Measurements from ENCODE around the gene DHRS1. TPM values are rescaled to one million over a fixed set of nuclear protein-coding genes. Genes with fewer than 3 reads are reported as not detected.
A peak's percentile ranks its signal among the peaks of the same experiment; 100 is the strongest.

DHRS1 gene
- total RNA-seq, 4 donors from 2014 or later, result 8.2 to 33.0 (median 17.7) TPM

- TF ChIP-seq POLR2A (IDR thresholded peaks at IDR 0.05) (no peak), CTCF (IDR thresholded peaks at IDR 0.05) (no peak), POLR2AphosphoS5 (IDR thresholded peaks at IDR 0.05) (no peak), EP300 (IDR thresholded peaks at IDR 0.05) (no peak)
- H3K4me3 ChIP-seq, result peak overlapping the region in 1 of 2 donors; percentile 65
- peaks cover 0 to 70% (median 14%) of the 10 kb centered on the region in 3 donors for H3K4me1 ChIP-seq
- peaks cover 9% of the 10 kb centered on the region for H3K27me3 ChIP-seq
- ATAC-seq, result no peak
- H3K9me3 ChIP-seq, result no peaks in the 10 kb centered on the region
- peaks cover 0 to 27% of the 10 kb centered on the region in 2 donors for H3K36me3 ChIP-seq
- H3K27ac ChIP-seq, result peak overlapping the region in 3 of 4 donors; percentile 85 to 87 (median 86)
- 22% methylated on average over 1 of the region's 5 CpGs; no CpG with 5 or more reads in 1 of the 2 donors for WGBS, 2 donors (ENCODE audit: low coverage in 1 of 2)
Observed at GRCh38 chr14:24310265-24310645, 10.7 kb upstream of the DHRS1 start.

GRCh38 chr14:24309538-24310264, 10.1 kb upstream of the DHRS1 start, which contains the start of gene LTB4R2:
LTB4R2 (plus strand) TSS chr14:24310140; CDS start chr14:24310665, 525 bp downstream.
- ATAC-seq, result no peak
- Histone ChIP-seq H3K4me3 (peak within 1 kb of the TSS; percentile 40 to 65), H3K27ac (peak within 1 kb of the TSS; percentile 14 to 87 (median 86)), H3K36me3 (peaks cover 0 to 33% of the 10 kb centered on the region in 2 donors), H3K4me1 (peaks cover 0 to 70% (median 14%) of the 10 kb centered on the region in 3 donors), H3K27me3 (peaks cover 4% of the 10 kb centered on the region), H3K9me3 (no peaks in the 10 kb centered on the region)
- WGBS, 2 donors (ENCODE audit: low coverage in 1 of 2), result 60% methylated on average over 4 of the region's 5 CpGs; no CpG with 5 or more reads in 1 of the 2 donors
- no peak for TF ChIP-seq EP300 (IDR thresholded peaks at IDR 0.05)
- TF ChIP-seq POLR2A (IDR thresholded peaks at IDR 0.05), result no peak

- H3K27me3 ChIP-seq, result no peaks in the 10 kb centered on the region
- peaks cover 0 to 44% of the 10 kb centered on the region in 2 donors for H3K36me3 ChIP-seq
- TF ChIP-seq EP300 (IDR thresholded peaks at IDR 0.05) (no peak), POLR2AphosphoS5 (IDR thresholded peaks at IDR 0.05) (no peak)
- H3K9me3 ChIP-seq, result no peaks in the 10 kb centered on the region
- no peak overlapping the region for H3K27ac ChIP-seq
- WGBS, 2 donors (ENCODE audit: low coverage in 1 of 2), result 64 to 83% methylated on average over 3 to 7 of the region's 7 CpGs
- H3K4me3 ChIP-seq, result no peak overlapping the region
- H3K4me1 ChIP-seq, result peaks cover 0 to 58% (median 14%) of the 10 kb centered on the region in 3 donors
- no peak for ATAC-seq
Observed at GRCh38 chr14:24308342-24309124, 9.0 kb upstream of the DHRS1 start.

GRCh38 chr14:24307575-24308341, 8.2 kb upstream of the DHRS1 start, which contains the start of gene CIDEB:
CIDEB (minus strand) TSS chr14:24307977; CDS start chr14:24307858, 119 bp downstream.
- 25 to 36% methylated on average over 3 to 4 of the region's 6 CpGs for WGBS, 2 donors (ENCODE audit: low coverage in 1 of 2)
- Histone ChIP-seq H3K27me3 (no peaks in the 10 kb centered on the region), H3K36me3 (peaks cover 0 to 52% of the 10 kb centered on the region in 2 donors), H3K4me1 (peaks cover 0 to 51% (median 14%) of the 10 kb centered on the region in 3 donors), H3K27ac (no peak within 1 kb of the TSS), H3K9me3 (no peaks in the 10 kb centered on the region), H3K4me3 (no peak within 1 kb of the TSS)
- no peak for ATAC-seq
- TF ChIP-seq POLR2AphosphoS5 (IDR thresholded peaks at IDR 0.05) (no peak), CTCF (IDR thresholded peaks at IDR 0.05) (peak; percentile 79 to 92 (median 81))

- TF ChIP-seq POLR2A (IDR thresholded peaks at IDR 0.05) (no peak), CTCF (IDR thresholded peaks at IDR 0.05) (no peak), EP300 (IDR thresholded peaks at IDR 0.05) (no peak), POLR2AphosphoS5 (IDR thresholded peaks at IDR 0.05) (no peak)
- 63 to 67% methylated on average over 7 of the region's 11 CpGs for whole genome bisulfite sequencing, 2 donors (ENCODE audit: low coverage in 1 of 2)
- Histone ChIP-seq H3K36me3 (peaks cover 0 to 58% of the 10 kb centered on the region in 2 donors), H3K9me3 (no peaks in the 10 kb centered on the region), H3K27me3 (no peaks in the 10 kb centered on the region), H3K4me1 (peaks cover 0 to 45% (median 14%) of the 10 kb centered on the region in 3 donors), H3K27ac (no peak overlapping the region), H3K4me3 (no peak overlapping the region)
- ATAC-seq, result no peak
Observed at GRCh38 chr14:24307156-24307574, 7.6 kb upstream of the DHRS1 start.
